GM12891 (cell line): ENCODE measurements around the gene PSMD1.
"Not testable (repeated sequence)": the region's sequence is repeated elsewhere in the genome, so short reads cannot be mapped to it uniquely, and the experiment has no call there.

Source experiments
- DNase-seq: peaks from one replicate; pipeline ENCODE4 v3.0.0; 2011; ENCODE audit warnings: low spot score; ENCODE audit not compliant: insufficient read length
- FAIRE-seq: peaks from 2 replicates; lab custom pipeline; 2011; peaks lifted over from hg19 to GRCh38; lab: Jason Lieb, UNC
- PAX5 ChIP-seq: IDR thresholded peaks from 2 replicates; pipeline ENCODE4 v1.6.1; 2011; ENCODE audit warnings: low read length, moderate library complexity, mild to moderate bottlenecking; ENCODE audit not compliant: insufficient read depth, severe bottlenecking
- POLR2A ChIP-seq: IDR thresholded peaks from 2 replicates; pipeline ENCODE4 v1.6.1; 2011; ENCODE audit warnings: low read depth, low read length, control low read depth
- POLR2AphosphoS5 ChIP-seq: IDR thresholded peaks from 2 replicates; pipeline ENCODE4 v1.6.1; 2011; ENCODE audit warnings: low read depth, low read length, control low read depth
- POU2F2 ChIP-seq: IDR thresholded peaks from 2 replicates; pipeline ENCODE4 v1.6.1; 2011; ENCODE audit warnings: low read depth, mild to moderate bottlenecking, control low read depth, low read length, moderate library complexity
- SPI1 ChIP-seq: IDR thresholded peaks from 2 replicates; pipeline ENCODE4 v1.6.1; 2011; ENCODE audit warnings: low read depth, low read length, control low read depth
- TAF1 ChIP-seq: IDR thresholded peaks from 2 replicates; pipeline ENCODE4 v1.6.1; 2011; ENCODE audit warnings: low read depth, low read length, control low read depth

Gene PSMD1

GRCh38 chr2:231053846-231054245 lies 2.8 kb upstream of the PSMD1 start:
- no peak for FAIRE-seq

GRCh38 chr2:231057590-231057989 lies 923 bp downstream of the PSMD1 start:
- no peak for DNase-seq
- TF ChIP-seq POLR2AphosphoS5 (no peak), SPI1 (no peak), TAF1 (no peak), PAX5 (no peak), POLR2A (no peak), POU2F2 (no peak)
- FAIRE-seq: no peak

More at GRCh38 chr2:231053846-231054245, 2.8 kb upstream of the PSMD1 start:
- no peak for TF ChIP-seq SPI1
- no peak for TF ChIP-seq PAX5
- no peak for TF ChIP-seq TAF1
- no peak for TF ChIP-seq POU2F2
- TF ChIP-seq POLR2AphosphoS5: no peak
- no peak for TF ChIP-seq POLR2A
- DNase-seq: no peak

GRCh38 chr2:231058761-231059550 lies 2.3 kb downstream of the PSMD1 start:
- no peak for TF ChIP-seq PAX5
- no peak for TF ChIP-seq POU2F2
- TF ChIP-seq SPI1: no peak
- no peak for TF ChIP-seq TAF1
- TF ChIP-seq POLR2A: no peak
- no peak for TF ChIP-seq POLR2AphosphoS5
- DNase-seq (no peak), FAIRE-seq (no peak)

GRCh38 chr2:231059756-231060155 lies 3.1 kb downstream of the PSMD1 start:
- FAIRE-seq: no peak

GRCh38 chr2:231062776-231063175 lies 6.1 kb downstream of the PSMD1 start:
- FAIRE-seq (no peak), DNase-seq (no peak)
- TF ChIP-seq SPI1 (no peak), POLR2AphosphoS5 (no peak), POU2F2 (no peak), POLR2A (no peak), PAX5 (no peak)

More at GRCh38 chr2:231059756-231060155, 3.1 kb downstream of the PSMD1 start:
- no peak for DNase-seq
- TF ChIP-seq POLR2AphosphoS5 (no peak), TAF1 (no peak), POU2F2 (no peak), PAX5 (no peak), SPI1 (no peak), POLR2A (no peak)

- TF ChIP-seq TAF1 (no peak), POLR2A (no peak), PAX5 (no peak), POLR2AphosphoS5 (no peak), POU2F2 (no peak)
- FAIRE-seq (no peak), DNase-seq (no peak)
These were observed 6.7 kb downstream of the PSMD1 start for GRCh38 chr2:231063347-231063746.

- DNase-seq (no peak), FAIRE-seq (no peak)
- TF ChIP-seq POU2F2 (no peak), POLR2AphosphoS5 (no peak), SPI1 (no peak), POLR2A (no peak), TAF1 (no peak), PAX5 (no peak)
These were observed 9.3 kb downstream of the PSMD1 start for GRCh38 chr2:231065966-231066365.

GRCh38 chr2:231067531-231067930 lies 10.9 kb downstream of the PSMD1 start:
- not testable (repeated sequence) for FAIRE-seq

GRCh38 chr2:231068525-231069222 lies 12.0 kb downstream of the PSMD1 start:
- DNase-seq: no peak
- no peak for FAIRE-seq
- TF ChIP-seq PAX5: no peak
- TF ChIP-seq POLR2A: no peak
- TF ChIP-seq POLR2AphosphoS5: no peak
- TF ChIP-seq TAF1: no peak
- TF ChIP-seq POU2F2: no peak
- no peak for TF ChIP-seq SPI1

More at GRCh38 chr2:231067531-231067930, 10.9 kb downstream of the PSMD1 start:
- not testable (repeated sequence) for DNase-seq
